ENCODE results near the gene DDX19B. TPM values are rescaled to one million over a fixed set of nuclear protein-coding genes. Genes with fewer than 3 reads are reported as not detected.
A peak's percentile ranks its signal among the peaks of the same experiment; 100 is the strongest.

Gene DDX19B
- total and polyA plus RNA-seq, 9 of the 15 experiments (the other 6 are each of a cell fraction or from before 2014, with no cell fraction given): 7.0 to 32.9 (median 19.3) TPM

DNA sequence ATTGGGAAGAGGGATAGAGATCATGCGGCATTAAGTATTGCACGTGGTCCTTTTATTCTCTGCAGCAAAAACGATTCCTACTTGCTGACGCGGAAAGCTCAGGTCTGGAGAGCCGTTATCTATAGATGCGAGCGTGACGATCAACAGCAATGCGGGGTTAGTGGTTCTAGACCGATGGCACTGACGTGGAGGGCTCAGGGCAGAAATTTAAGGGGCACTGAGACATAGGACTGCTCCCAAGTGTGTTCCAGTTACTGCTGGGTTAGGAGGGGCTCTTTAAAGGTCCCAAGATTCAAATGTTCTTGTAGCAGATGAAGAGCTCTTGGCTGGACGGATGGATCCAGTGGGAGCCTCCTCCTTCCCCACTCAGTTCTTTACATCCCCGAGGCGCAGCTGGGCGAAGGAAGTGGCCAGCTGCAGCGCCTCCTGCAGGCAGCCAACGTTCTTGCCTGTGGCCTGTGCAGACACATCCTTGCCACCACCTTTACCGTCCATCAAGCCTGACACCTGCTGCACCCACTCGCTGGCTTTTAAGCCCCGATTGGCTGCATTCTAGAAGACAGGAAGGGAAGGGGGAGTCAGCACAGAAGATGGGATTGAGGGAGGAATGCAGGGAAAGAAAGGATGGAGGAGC lies 46.5 kb upstream of the DDX19B start (continued):
- TF ChIP-seq, protein P1, sequence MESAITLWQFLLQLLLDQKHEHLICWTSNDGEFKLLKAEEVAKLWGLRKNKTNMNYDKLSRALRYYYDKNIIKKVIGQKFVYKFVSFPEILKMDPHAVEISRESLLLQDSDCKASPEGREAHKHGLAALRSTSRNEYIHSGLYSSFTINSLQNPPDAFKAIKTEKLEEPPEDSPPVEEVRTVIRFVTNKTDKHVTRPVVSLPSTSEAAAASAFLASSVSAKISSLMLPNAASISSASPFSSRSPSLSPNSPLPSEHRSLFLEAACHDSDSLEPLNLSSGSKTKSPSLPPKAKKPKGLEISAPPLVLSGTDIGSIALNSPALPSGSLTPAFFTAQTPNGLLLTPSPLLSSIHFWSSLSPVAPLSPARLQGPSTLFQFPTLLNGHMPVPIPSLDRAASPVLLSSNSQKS (CRISPR knock-in tag; IDR thresholded peaks at IDR 0.05): no peak
- TF ChIP-seq KDM1A (IDR thresholded peaks at IDR 0.05) (no peak), YBX1 (IDR thresholded peaks at IDR 0.05) (no peak), ZNF431 (CRISPR knock-in tag; IDR thresholded peaks at IDR 0.05) (no peak; the same call in 1 of the 2 replicates), COPS2 (conservative IDR thresholded peaks at IDR 0.05) (no peak), DIDO1 (tag; IDR thresholded peaks at IDR 0.05; ENCODE audit: low read depth) (no peak), ZNF778 (CRISPR knock-in tag; IDR thresholded peaks at IDR 0.05) (no peak), NR2C1 (IDR thresholded peaks at IDR 0.05) (no peak), NR2C1 (tag; IDR thresholded peaks at IDR 0.05) (0 out of 2 replicates have a peak, but pooled peaks have one; percentile 10), TAL1 (IDR thresholded peaks at IDR 0.05) (no peak), FOXP1 (CRISPR knock-in tag; IDR thresholded peaks at IDR 0.05) (no peak), ASH1L (IDR thresholded peaks at IDR 0.05; ENCODE audit: borderline replicate concordance, low read depth, partially characterized antibody) (no peak), ZNF780A (CRISPR knock-in tag; IDR thresholded peaks at IDR 0.05) (no peak)
- TF ChIP-seq, protein P2, sequence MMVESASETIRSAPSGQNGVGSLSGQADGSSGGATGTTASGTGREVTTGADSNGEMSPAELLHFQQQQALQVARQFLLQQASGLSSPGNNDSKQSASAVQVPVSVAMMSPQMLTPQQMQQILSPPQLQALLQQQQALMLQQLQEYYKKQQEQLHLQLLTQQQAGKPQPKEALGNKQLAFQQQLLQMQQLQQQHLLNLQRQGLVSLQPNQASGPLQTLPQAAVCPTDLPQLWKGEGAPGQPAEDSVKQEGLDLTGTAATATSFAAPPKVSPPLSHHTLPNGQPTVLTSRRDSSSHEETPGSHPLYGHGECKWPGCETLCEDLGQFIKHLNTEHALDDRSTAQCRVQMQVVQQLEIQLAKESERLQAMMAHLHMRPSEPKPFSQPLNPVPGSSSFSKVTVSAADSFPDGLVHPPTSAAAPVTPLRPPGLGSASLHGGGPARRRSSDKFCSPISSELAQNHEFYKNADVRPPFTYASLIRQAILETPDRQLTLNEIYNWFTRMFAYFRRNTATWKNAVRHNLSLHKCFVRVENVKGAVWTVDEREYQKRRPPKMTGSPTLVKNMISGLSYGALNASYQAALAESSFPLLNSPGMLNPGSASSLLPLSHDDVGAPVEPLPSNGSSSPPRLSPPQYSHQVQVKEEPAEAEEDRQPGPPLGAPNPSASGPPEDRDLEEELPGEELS (CRISPR knock-in tag; IDR thresholded peaks at IDR 0.05; ENCODE audit: borderline replicate concordance): no peak
- TF ChIP-seq, protein P3, sequence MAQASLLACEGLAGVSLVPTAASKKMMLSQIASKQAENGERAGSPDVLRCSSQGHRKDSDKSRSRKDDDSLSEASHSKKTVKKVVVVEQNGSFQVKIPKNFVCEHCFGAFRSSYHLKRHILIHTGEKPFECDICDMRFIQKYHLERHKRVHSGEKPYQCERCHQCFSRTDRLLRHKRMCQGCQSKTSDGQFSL (CRISPR knock-in tag; IDR thresholded peaks at IDR 0.05): no peak
- TF ChIP-seq, protein P3 (tag; IDR thresholded peaks at IDR 0.05): no peak
- TF ChIP-seq, protein P4, sequence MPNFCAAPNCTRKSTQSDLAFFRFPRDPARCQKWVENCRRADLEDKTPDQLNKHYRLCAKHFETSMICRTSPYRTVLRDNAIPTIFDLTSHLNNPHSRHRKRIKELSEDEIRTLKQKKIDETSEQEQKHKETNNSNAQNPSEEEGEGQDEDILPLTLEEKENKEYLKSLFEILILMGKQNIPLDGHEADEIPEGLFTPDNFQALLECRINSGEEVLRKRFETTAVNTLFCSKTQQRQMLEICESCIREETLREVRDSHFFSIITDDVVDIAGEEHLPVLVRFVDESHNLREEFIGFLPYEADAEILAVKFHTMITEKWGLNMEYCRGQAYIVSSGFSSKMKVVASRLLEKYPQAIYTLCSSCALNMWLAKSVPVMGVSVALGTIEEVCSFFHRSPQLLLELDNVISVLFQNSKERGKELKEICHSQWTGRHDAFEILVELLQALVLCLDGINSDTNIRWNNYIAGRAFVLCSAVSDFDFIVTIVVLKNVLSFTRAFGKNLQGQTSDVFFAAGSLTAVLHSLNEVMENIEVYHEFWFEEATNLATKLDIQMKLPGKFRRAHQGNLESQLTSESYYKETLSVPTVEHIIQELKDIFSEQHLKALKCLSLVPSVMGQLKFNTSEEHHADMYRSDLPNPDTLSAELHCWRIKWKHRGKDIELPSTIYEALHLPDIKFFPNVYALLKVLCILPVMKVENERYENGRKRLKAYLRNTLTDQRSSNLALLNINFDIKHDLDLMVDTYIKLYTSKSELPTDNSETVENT (CRISPR knock-in tag; IDR thresholded peaks at IDR 0.05): no peak
- TF ChIP-seq, protein P5, sequence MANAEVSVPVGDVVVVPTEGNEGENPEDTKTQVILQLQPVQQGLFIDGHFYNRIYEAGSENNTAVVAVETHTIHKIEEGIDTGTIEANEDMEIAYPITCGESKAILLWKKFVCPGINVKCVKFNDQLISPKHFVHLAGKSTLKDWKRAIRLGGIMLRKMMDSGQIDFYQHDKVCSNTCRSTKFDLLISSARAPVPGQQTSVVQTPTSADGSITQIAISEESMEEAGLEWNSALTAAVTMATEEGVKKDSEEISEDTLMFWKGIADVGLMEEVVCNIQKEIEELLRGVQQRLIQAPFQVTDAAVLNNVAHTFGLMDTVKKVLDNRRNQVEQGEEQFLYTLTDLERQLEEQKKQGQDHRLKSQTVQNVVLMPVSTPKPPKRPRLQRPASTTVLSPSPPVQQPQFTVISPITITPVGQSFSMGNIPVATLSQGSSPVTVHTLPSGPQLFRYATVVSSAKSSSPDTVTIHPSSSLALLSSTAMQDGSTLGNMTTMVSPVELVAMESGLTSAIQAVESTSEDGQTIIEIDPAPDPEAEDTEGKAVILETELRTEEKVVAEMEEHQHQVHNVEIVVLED (CRISPR knock-in tag; IDR thresholded peaks at IDR 0.05): no peak

All from K562 (cell line).